GM10248 (cell line): ENCODE measurements around the gene ZFR.

Experiments
- CTCF ChIA-PET: fragments of 300-600 bp; sonication (Branson Sonifier 250); formaldehyde crosslinking; extraction: SDS; loops from one replicate; lab custom pipeline; 2021; ENCODE audit warnings: antibody characterized with exemption; lab: Yijun Ruan, JAX
- POLR2A ChIA-PET: fragments of 350-650 bp; sonication (Branson Sonifier 250); formaldehyde crosslinking; extraction: SDS; loops from one replicate; lab custom pipeline; 2020; ENCODE audit warnings: antibody characterized with exemption; lab: Yijun Ruan, JAX
- DNase-seq: peaks from one replicate; pipeline ENCODE4 v3.0.0; 2012; ENCODE audit errors: extremely low spot score
- TF ChIP-seq, protein P1 (sequence below): IDR thresholded peaks from 2 replicates; pipeline ENCODE4 v1.5.1; 2012; ENCODE audit warnings: mild to moderate bottlenecking, low read depth; ENCODE audit errors: extremely low read depth, missing control alignments, control extremely low read depth

Gene ZFR

DNA sequence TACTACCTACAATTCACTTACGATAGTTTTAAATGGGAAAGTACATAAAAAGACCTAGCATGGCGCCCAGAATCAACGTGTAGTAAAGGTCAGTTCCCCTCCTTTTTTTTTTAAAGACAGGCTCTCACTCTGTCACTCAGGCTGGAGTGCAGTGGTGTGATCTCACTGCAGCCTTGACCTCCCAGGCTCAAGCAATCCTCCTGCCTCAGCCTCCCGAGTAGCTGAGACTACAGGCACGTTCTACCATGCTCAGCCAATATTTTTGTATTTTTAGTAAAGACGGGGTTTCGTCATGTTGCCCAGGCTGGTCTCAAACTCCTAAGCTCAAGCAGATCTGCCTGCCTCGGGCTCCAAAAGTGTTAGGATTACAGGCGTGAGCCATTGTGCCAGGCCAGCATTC is 91.1 kb downstream of the ZFR start:
- no peak for DNase-seq
- ChIA-PET CTCF (interaction anchor here (0.9 to 2.5 kb wide), 2 partner anchors 13 to 24 kb away, joined by 3 to 9 read pairs; no protein-coding TSS in a partner anchor), POLR2A (no interaction called here)
- TF ChIP-seq, protein P1, sequence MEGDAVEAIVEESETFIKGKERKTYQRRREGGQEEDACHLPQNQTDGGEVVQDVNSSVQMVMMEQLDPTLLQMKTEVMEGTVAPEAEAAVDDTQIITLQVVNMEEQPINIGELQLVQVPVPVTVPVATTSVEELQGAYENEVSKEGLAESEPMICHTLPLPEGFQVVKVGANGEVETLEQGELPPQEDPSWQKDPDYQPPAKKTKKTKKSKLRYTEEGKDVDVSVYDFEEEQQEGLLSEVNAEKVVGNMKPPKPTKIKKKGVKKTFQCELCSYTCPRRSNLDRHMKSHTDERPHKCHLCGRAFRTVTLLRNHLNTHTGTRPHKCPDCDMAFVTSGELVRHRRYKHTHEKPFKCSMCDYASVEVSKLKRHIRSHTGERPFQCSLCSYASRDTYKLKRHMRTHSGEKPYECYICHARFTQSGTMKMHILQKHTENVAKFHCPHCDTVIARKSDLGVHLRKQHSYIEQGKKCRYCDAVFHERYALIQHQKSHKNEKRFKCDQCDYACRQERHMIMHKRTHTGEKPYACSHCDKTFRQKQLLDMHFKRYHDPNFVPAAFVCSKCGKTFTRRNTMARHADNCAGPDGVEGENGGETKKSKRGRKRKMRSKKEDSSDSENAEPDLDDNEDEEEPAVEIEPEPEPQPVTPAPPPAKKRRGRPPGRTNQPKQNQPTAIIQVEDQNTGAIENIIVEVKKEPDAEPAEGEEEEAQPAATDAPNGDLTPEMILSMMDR: no peak

DNA sequence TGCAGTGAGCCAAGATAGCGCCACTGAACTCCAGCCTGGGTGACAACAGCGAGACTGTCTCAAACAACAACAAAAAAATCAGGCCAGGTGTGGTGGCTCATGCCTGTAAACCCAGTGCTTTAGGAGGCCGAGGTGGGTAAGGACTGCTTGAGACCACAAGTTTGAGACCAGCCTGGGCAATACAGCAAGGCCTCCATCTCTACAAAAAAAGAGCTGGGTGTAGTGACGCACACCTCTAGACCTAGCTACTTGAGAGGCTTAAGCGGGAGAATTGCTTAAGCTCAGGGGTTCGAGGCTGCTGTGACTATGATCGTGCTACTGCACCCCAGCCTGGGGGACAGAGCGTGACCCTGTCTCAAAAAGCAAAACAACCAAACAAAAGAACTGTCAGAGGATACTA is 91.9 kb downstream of the ZFR start:
- ChIA-PET POLR2A (no interaction called here), CTCF (interaction anchor here (0.9 to 2.5 kb wide), 3 partner anchors 13 to 24 kb away, joined by 3 to 9 read pairs (median 3); no protein-coding TSS in a partner anchor)
- DNase-seq: no peak
- TF ChIP-seq, protein P1: no peak

DNA sequence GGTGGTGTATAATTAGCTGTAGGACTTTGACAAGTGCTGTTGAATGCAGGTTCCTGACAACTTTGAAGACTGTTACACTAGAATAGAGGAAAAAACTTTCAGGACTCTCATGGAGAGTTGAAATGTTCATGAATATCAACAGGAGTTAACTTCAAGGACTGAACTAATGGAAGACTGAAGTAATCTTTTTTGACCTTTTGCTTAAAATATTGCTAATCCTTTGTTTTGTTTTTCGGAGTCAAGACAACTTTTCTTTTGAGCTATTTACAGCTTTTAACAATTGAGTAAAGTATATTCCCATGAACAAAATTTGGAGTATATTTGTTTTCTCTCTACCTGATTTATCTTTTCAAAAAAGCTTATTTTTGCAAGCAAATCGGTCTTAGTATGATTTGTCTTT is 97.7 kb downstream of the ZFR start:
- TF ChIP-seq, protein P1: no peak
- no peak for DNase-seq
- POLR2A ChIA-PET: no interaction called here
- CTCF ChIA-PET: interaction anchor here (0.8 to 11.3 kb wide), 2 partner anchors 17 to 19 kb away, joined by 3 to 75 read pairs; no protein-coding TSS in a partner anchor

- ChIA-PET CTCF (interaction anchor here (1.1 to 11.3 kb wide), 3 partner anchors 13 to 111 kb away, joined by 3 to 75 read pairs (median 5); no protein-coding TSS in a partner anchor), POLR2A (no interaction called here)
- DNase-seq: no peak
- TF ChIP-seq, protein P1: no peak
These were observed 101.4 kb downstream of the ZFR start for GRCh38 chr5:32343058-32343672.

DNA sequence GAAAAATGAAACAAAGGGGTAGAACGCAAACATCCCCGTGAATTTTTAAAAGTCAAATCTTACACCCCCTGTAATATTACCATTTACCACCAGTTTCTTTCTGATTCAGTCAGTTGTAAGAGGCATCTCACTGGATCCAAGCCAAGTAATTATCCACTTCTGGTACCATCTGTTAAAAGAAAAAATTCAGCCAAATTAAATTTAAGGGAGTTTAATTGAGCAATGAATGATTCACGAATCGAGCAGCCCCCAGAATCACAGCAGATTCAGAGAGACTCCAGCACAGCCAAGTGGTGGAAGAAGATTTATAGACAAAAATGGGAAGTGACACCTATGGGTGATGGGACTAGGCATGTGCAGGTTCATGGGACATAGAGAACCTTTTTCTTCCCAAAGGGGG is 101.9 kb downstream of the ZFR start:
- POLR2A ChIA-PET: no interaction called here
- DNase-seq: no peak
- CTCF ChIA-PET: interaction anchor here (1.4 to 11.3 kb wide), 2 partner anchors 13 to 111 kb away, joined by 5 to 75 read pairs; no protein-coding TSS in a partner anchor

GRCh38 chr5:32339878-32340277 is 104.7 kb downstream of the ZFR start:
- ChIA-PET POLR2A (no interaction called here), CTCF (interaction anchor here (1.4 to 11.3 kb wide), 2 partner anchors 9 to 10 kb away, joined by 4 to 75 read pairs; no protein-coding TSS in a partner anchor)
- DNase-seq: no peak
- TF ChIP-seq, protein P1: no peak

More for the DNA sequence above, 101.9 kb downstream of the ZFR start:
- TF ChIP-seq, protein P1: no peak
